H1 (cell line): Measurements from ENCODE around the gene ST14. TPM values are rescaled to one million over a fixed set of nuclear protein-coding genes. Genes with fewer than 3 reads are reported as not detected.

Experiments
- BCL11A ChIP-seq, 2 experiments: IDR thresholded peaks; one replicate each; pipeline ENCODE4 v1.6.1; 2011; ENCODE audit warnings: low read depth in 2 of 2, low read length in 2 of 2, mild to moderate bottlenecking in 2 of 2
- CTBP2 ChIP-seq: IDR thresholded peaks from 2 replicates; pipeline ENCODE4 v1.7.0; 2011; ENCODE audit warnings: borderline replicate concordance, mild to moderate bottlenecking, moderate library complexity, mixed read lengths, low read length; ENCODE audit not compliant: insufficient read depth, insufficient read length
- KDM5A ChIP-seq: fragments of 200-600 bp; IDR thresholded peaks from 2 replicates; pipeline ENCODE4 v1.7.1; 2012; ENCODE audit warnings: mild to moderate bottlenecking, low read length, inconsistent platforms, mixed read lengths
- RXRA ChIP-seq: IDR thresholded peaks from 2 replicates; pipeline ENCODE4 v1.6.1; 2011; ENCODE audit warnings: low read depth, mild to moderate bottlenecking, low read length, moderate library complexity; ENCODE audit not compliant: insufficient read depth
- polyA plus RNA-seq, 7 experiments: library from polyadenylated mRNA; depleted of rRNA in 3 of 7; stranded (reverse) in 5 of 7; unstranded in 2 of 7; fragments of >200 nt in 5 of 7; fragments of 200-250 nt in 2 of 7; gene quantifications; 1 replicate in 5 of 7; 2 replicates in 1 of 7; 4 replicates in 1 of 7; pipeline versions ENCODE4 v1.2.1 to v1.2.3, GENCODE V29; 2011 to 2013; ENCODE audit warnings: missing spikeins in 2 of 7, mixed read lengths in 2 of 7
- total RNA-seq: library from RNA; stranded (reverse); fragmentation: NEBNext Ultra II Directional; extraction: Animal tissue kit (Norgen Biotek cat#: 25700); gene quantifications from 2 replicates; pipeline ENCODE4 v1.2.1, GENCODE V29; 2021

ST14 gene
- total and polyA plus RNA-seq, 2 of the 8 experiments (the other 6 are each of a cell fraction or from before 2014, with no cell fraction given): 22.4 to 24.9 TPM

DNA sequence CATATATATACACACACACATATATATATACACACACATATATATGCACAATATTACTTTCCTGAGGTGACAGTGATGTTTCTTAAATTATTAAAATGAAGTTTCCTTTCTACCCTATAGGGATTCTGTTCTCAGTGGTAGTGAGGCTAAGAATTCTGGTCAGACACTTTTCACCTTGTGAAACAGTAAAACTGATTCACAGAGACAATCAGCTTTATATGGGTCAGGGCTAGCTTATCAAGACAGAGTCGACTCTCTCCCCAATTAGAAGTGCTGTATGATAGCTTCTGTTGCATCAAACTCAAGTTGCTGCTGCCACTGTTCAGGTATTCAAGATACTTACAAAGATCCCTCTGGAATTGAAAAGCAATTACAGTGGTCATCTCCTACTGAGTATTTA, 86.7 kb downstream of the ST14 start (continued):
- TF ChIP-seq KDM5A (no peak), BCL11A (IDR thresholded peaks at IDR 0.05; ENCODE audit: low read depth in 2 of 2, low read length in 2 of 2) (no peak), CTBP2 (no peak), RXRA (no peak)
